Smooth muscle cell (in vitro differentiated cells): ENCODE data around the gene SLC38A8. TPM values are rescaled to one million over a fixed set of nuclear protein-coding genes. Genes with fewer than 3 reads are reported as not detected.

ENCODE experiments used
- DNase-seq: peaks from one replicate; lab custom pipeline; 2025; ENCODE audit not compliant: unreplicated experiment; lab: John Stamatoyannopoulos, UW
- H2AFZ ChIP-seq: fragments of 200-600 bp; sonication (generic); 2 replicates; pipeline ENCODE4 v1.6.0; 2016; ENCODE audit warnings: antibody characterized with exemption, low read depth, mild to moderate bottlenecking
- H3F3A ChIP-seq: fragments of 200-600 bp; sonication (generic); 2 replicates; pipeline ENCODE4 v1.6.0; 2017; ENCODE audit warnings: antibody characterized with exemption, low read depth
- H3K27ac ChIP-seq: fragments of 200-600 bp; sonication (generic); 2 replicates; pipeline ENCODE4 v1.5.1; 2016; ENCODE audit warnings: low read depth, mild to moderate bottlenecking
- H3K27me3 ChIP-seq: fragments of 200-600 bp; sonication (generic); 2 replicates; pipeline ENCODE4 v1.6.1; 2016; ENCODE audit warnings: low read depth, mild to moderate bottlenecking
- H3K36me3 ChIP-seq: fragments of 200-600 bp; sonication (generic); 2 replicates; pipeline ENCODE4 v1.5.1; 2016; ENCODE audit warnings: low read depth
- H3K4me1 ChIP-seq: fragments of 200-600 bp; sonication (generic); 2 replicates; pipeline ENCODE4 v1.5.1; 2016; ENCODE audit warnings: low read depth
- H3K4me2 ChIP-seq: fragments of 200-600 bp; sonication (generic); 2 replicates; pipeline ENCODE4 v1.6.0; 2016; ENCODE audit warnings: mild to moderate bottlenecking
- H3K4me3 ChIP-seq: fragments of 200-600 bp; sonication (generic); 2 replicates; pipeline ENCODE4 v1.5.1; 2016; ENCODE audit warnings: mild to moderate bottlenecking
- H3K79me2 ChIP-seq: fragments of 200-600 bp; sonication (generic); 2 replicates; pipeline ENCODE4 v1.6.0; 2016; ENCODE audit warnings: low read depth, mild to moderate bottlenecking
- H3K9ac ChIP-seq: fragments of 200-600 bp; sonication (generic); 2 replicates; pipeline ENCODE4 v1.6.0; 2016; ENCODE audit warnings: low read depth
- H3K9me3 ChIP-seq: fragments of 200-600 bp; sonication (generic); replicated peaks from 2 replicates; pipeline ENCODE4 v1.5.1; 2016; ENCODE audit warnings: low read depth
- H4K20me1 ChIP-seq: fragments of 200-600 bp; sonication (generic); 2 replicates; pipeline ENCODE4 v1.6.0; 2016; ENCODE audit warnings: low read depth
- CTCF ChIP-seq: fragments of 200-600 bp; sonication (generic); IDR thresholded peaks from 2 replicates; pipeline ENCODE4 v1.5.1; 2017; ENCODE audit warnings: borderline replicate concordance, mild to moderate bottlenecking, antibody characterized with exemption; ENCODE audit not compliant: insufficient read depth, poor library complexity, severe bottlenecking
- WGBS: methylation state at CpG from one replicate; pipeline ENCODE4 v1.1.7; 2016; ENCODE audit warnings: low lambda C conversion rate; 5-methylcytosine and 5-hydroxymethylcytosine counted together
- polyA plus RNA-seq: library from polyadenylated mRNA; unstranded; fragments of >200 nt; fragmentation: Nextera tagmentation; extraction: Ambion mirVana; gene quantifications from 2 replicates; pipeline ENCODE4 v1.2.1, GENCODE V29; 2016
- total RNA-seq: library from RNA; depleted of rRNA; stranded (reverse); fragments of >200 nt; gene quantifications from 2 replicates; pipeline ENCODE4 v1.2.3, GENCODE V29; 2014

SLC38A8 gene
- total and polyA plus RNA-seq, 2 experiments from 2014 or later, result not detected

- Histone ChIP-seq H3K27me3 (no peaks in the 10 kb centered on the region), H3K9me3 (no peaks in the 10 kb centered on the region), H2AFZ (no peak overlapping the region), H3K36me3 (no peaks in the 10 kb centered on the region), H3K4me3 (no peak overlapping the region), H3K79me2 (no peaks in the 10 kb centered on the region), H3K9ac (no peak overlapping the region), H3K4me2 (no peak overlapping the region), H3K4me1 (no peaks in the 10 kb centered on the region), H3F3A (no peaks in the 10 kb centered on the region), H4K20me1 (no peaks in the 10 kb centered on the region), H3K27ac (no peak overlapping the region)
- no peak for DNase-seq
- no peak for TF ChIP-seq CTCF
- WGBS, result 89% methylated on average over 19 of the region's 19 CpGs
Observed at GRCh38 chr16:84055801-84056634, 13.4 kb upstream of the SLC38A8 start.

GRCh38 chr16:84055366-84055765 lies 12.8 kb upstream of the SLC38A8 start:
- H3K9me3 ChIP-seq, result no peaks in the 10 kb centered on the region
- no peak for DNase-seq
- WGBS, result 94% methylated on average over 5 of the region's 5 CpGs
- no peak overlapping the region for H2AFZ ChIP-seq
- H3K4me2 ChIP-seq, result no peak overlapping the region
- H3K27me3 ChIP-seq, result no peaks in the 10 kb centered on the region
- H3K36me3 ChIP-seq, result no peaks in the 10 kb centered on the region
- no peak overlapping the region for H3K4me3 ChIP-seq
- no peaks in the 10 kb centered on the region for H3K79me2 ChIP-seq
- no peak for TF ChIP-seq CTCF
- no peak overlapping the region for H3K27ac ChIP-seq
- no peaks in the 10 kb centered on the region for H3F3A ChIP-seq
- no peaks in the 10 kb centered on the region for H3K4me1 ChIP-seq
- no peak overlapping the region for H3K9ac ChIP-seq
- no peaks in the 10 kb centered on the region for H4K20me1 ChIP-seq

- DNase-seq, result no peak
- no peaks in the 10 kb centered on the region for H3K9me3 ChIP-seq
- H3K9ac ChIP-seq, result no peak overlapping the region
- H3K4me3 ChIP-seq, result no peak overlapping the region
- H3K4me2 ChIP-seq, result no peak overlapping the region
- 90% methylated on average over 13 of the region's 13 CpGs for WGBS
- H3K27ac ChIP-seq, result no peak overlapping the region
- no peaks in the 10 kb centered on the region for H3K79me2 ChIP-seq
- no peak for TF ChIP-seq CTCF
- no peaks in the 10 kb centered on the region for H3K36me3 ChIP-seq
- H3K4me1 ChIP-seq, result no peaks in the 10 kb centered on the region
- H3F3A ChIP-seq, result no peaks in the 10 kb centered on the region
- H4K20me1 ChIP-seq, result no peaks in the 10 kb centered on the region
- H2AFZ ChIP-seq, result no peak overlapping the region
- H3K27me3 ChIP-seq, result no peaks in the 10 kb centered on the region
Observed at GRCh38 chr16:84054916-84055315, 12.3 kb upstream of the SLC38A8 start.

DNA sequence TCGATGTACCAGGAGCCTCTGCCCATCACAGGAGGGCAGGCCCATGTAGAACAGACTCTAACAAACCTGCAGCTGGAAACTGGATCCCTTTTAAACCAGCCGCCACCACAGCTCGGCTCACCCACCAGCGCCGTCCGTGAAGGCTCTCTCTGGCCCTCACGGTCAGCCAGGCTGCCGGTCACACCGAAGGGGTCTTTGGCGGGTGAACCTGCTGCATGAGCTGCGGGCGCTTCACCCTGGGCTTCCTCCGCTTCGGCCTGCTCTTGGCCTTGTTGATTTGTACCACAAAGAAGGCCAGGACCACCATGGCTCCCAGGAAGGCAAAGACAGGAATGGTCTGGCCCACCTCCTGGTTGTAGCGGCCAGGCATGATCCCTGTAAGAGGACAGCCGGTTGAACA lies 11.7 kb upstream of the SLC38A8 start:
- no peaks in the 10 kb centered on the region for H3F3A ChIP-seq
- H3K9me3 ChIP-seq, result no peaks in the 10 kb centered on the region
- no peak overlapping the region for H2AFZ ChIP-seq
- no peak for DNase-seq
- H3K36me3 ChIP-seq, result no peaks in the 10 kb centered on the region
- H3K4me1 ChIP-seq, result no peaks in the 10 kb centered on the region
- WGBS, result 92% methylated on average over 16 of the region's 16 CpGs
- H3K4me3 ChIP-seq, result no peak overlapping the region
- H3K27ac ChIP-seq, result no peak overlapping the region
- no peak for TF ChIP-seq CTCF
- H3K27me3 ChIP-seq, result no peaks in the 10 kb centered on the region
- H4K20me1 ChIP-seq, result no peaks in the 10 kb centered on the region
- H3K79me2 ChIP-seq, result no peaks in the 10 kb centered on the region
- no peak overlapping the region for H3K9ac ChIP-seq
- H3K4me2 ChIP-seq, result no peak overlapping the region
